T-helper 2 cell treated with Interferon-gamma antibody and Interleukin-4, amounts not matched to agents 5 μg/mL and 100 μg/mL, for 36 hours (primary cell): ENCODE results near the gene MLLT6.
"Not testable (repeated sequence)": the region's sequence is repeated elsewhere in the genome, so short reads cannot be mapped to it uniquely, and the experiment has no call there.

Source experiments
- DNase-seq: peaks from one replicate; pipeline ENCODE4 v3.0.0; 2021; ENCODE audit warnings: low spot score
- H3K27ac Mint-ChIP-seq: one replicate; pipeline ENCODE4 v1.8.0; 2021; ENCODE audit warnings: mild to moderate bottlenecking, mixed read lengths
- H3K27me3 Mint-ChIP-seq: one replicate; pipeline ENCODE4 v1.8.0; 2021; ENCODE audit warnings: low read depth, mixed read lengths
- H3K36me3 Mint-ChIP-seq: one replicate; pipeline ENCODE4 v1.8.0; 2021; ENCODE audit warnings: low read depth, mixed read lengths
- H3K4me1 Mint-ChIP-seq: one replicate; pipeline ENCODE4 v1.8.0; 2021; ENCODE audit warnings: low read depth, mixed read lengths
- H3K4me3 Mint-ChIP-seq: one replicate; pipeline ENCODE4 v1.8.0; 2022; ENCODE audit warnings: mild to moderate bottlenecking, moderate library complexity, mixed read lengths
- H3K9me3 Mint-ChIP-seq: one replicate; pipeline ENCODE4 v1.8.0; 2021; ENCODE audit warnings: mixed read lengths

MLLT6 gene

DNA sequence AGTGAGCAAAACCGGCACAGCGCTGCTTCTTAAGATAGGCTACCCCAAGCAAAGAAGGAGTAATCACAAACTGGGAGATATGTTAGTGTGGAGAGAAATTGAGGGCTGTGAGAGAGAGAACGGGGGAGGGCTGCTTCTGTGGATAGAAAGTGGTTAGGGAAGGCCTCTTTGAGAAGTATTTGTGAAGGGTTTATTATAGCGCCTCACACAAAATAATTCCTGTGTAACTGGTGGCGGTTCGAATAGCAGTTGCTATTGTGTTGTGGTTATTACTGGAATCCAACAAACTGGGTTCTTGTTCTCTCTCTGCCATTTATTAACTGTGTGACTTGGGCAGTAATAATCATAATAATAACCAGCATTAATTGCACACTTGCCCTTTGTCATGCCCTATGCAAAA is 15.9 kb downstream of the MLLT6 start:
- Mint-ChIP-seq H3K36me3 (peaks cover 45% of the 10 kb centered on the region), H3K27ac (no peak overlapping the region), H3K4me1 (peaks cover 9% of the 10 kb centered on the region), H3K27me3 (no peaks in the 10 kb centered on the region), H3K9me3 (no peaks in the 10 kb centered on the region), H3K4me3 (no peak overlapping the region)
- DNase-seq, result no peak

DNA sequence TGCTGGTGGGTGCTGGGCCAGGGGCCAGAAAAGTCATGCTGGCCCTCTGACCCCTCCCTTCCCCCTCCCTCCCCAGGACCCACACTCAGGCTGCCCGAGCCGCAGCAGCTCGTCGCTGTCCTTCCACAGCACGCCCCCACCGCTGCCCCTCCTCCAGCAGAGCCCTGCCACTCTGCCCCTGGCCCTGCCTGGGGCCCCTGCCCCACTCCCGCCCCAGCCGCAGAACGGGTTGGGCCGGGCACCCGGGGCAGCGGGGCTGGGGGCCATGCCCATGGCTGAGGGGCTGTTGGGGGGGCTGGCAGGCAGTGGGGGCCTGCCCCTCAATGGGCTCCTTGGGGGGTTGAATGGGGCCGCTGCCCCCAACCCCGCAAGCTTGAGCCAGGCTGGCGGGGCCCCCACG is 16.7 kb downstream of the MLLT6 start:
- Mint-ChIP-seq H3K27ac (no peak overlapping the region), H3K4me1 (peaks cover 13% of the 10 kb centered on the region), H3K4me3 (no peak overlapping the region), H3K9me3 (no peaks in the 10 kb centered on the region), H3K36me3 (peaks cover 43% of the 10 kb centered on the region), H3K27me3 (no peaks in the 10 kb centered on the region)
- DNase-seq, result no peak

DNA sequence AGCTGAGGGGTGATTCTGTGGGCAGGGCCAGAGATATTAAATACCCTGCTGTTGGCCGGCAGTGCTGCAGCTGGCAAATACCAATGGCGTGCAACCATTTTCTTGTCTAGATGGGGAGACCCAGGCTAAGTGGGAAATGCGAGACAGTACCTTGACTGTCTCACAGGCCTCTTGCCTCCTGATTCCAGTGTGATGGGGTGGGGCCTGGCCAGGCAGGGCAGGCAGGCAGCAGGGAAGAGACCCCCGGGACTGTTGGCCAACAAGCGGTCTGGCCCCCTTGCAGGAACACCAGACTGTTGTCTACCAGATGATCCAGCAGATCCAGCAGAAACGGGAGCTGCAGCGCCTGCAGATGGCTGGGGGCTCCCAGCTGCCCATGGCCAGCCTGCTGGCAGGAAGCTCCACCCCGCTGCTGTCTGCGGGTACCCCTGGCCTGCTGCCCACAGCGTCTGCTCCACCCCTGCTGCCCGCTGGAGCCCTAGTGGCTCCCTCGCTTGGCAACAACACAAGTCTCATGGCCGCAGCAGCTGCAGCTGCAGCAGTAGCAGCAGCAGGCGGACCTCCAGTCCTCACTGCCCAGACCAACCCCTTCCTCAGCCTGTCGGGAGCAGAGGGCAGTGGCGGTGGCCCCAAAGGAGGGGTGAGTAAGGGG is 19.4 kb downstream of the MLLT6 start:
- DNase-seq, result no peak
- Mint-ChIP-seq H3K27me3 (no peaks in the 10 kb centered on the region), H3K4me3 (no peak overlapping the region), H3K4me1 (peaks cover 35% of the 10 kb centered on the region), H3K36me3 (peaks cover 38% of the 10 kb centered on the region), H3K9me3 (no peaks in the 10 kb centered on the region), H3K27ac (no peak overlapping the region)

DNA sequence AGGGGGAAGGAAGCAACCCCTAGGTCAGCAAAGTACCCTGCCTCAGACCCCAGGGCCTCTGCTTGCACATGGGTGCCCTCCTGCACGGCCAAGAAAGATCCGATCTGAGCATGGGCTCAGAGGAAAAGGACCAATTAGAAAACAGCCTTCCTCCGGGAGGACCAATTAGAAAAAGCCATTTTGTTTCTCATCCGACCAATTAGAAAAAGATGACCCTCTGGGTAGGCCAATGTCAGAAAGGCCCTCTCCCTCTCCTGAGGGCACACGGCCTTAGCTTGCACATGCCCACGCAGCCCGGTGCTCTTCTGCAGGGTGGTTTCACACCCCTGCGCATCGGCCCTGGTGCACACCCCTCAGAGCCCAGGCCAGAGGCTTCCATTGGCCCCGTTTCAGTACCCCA is 20.0 kb downstream of the MLLT6 start:
- no peaks in the 10 kb centered on the region for H3K27me3 Mint-ChIP-seq
- H3K4me1 Mint-ChIP-seq, result peaks cover 36% of the 10 kb centered on the region
- DNase-seq, result no peak
- H3K36me3 Mint-ChIP-seq, result peaks cover 36% of the 10 kb centered on the region
- H3K4me3 Mint-ChIP-seq, result no peak overlapping the region
- no peak overlapping the region for H3K27ac Mint-ChIP-seq
- H3K9me3 Mint-ChIP-seq, result no peaks in the 10 kb centered on the region

DNA sequence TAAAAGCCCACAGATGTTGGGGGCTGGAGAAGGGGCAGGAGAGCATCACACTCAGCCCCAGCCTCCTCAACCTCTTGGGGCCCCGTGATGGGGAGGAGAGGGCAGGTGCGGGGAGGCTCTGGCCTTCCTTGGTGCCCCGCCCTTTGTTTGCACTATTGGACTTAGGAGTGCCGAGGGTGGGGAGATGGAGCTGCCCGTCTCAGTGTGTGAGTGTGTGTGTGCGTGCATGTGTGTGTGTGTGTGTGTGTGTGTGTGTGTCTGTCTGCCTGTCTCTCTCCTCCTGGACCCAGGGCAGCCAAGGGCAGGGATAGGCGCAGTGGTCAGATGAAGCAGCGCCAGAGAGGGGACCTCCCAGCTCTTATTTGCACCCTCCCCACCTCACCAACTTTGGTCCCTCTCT is 21.1 kb downstream of the MLLT6 start:
- H3K9me3 Mint-ChIP-seq, H3K27me3 Mint-ChIP-seq, DNase-seq, H3K4me3 Mint-ChIP-seq: not testable (repeated sequence)
- H3K27ac Mint-ChIP-seq, result peak overlapping the region; percentile 55
- peaks cover 34% of the 10 kb centered on the region for H3K36me3 Mint-ChIP-seq
- peaks cover 39% of the 10 kb centered on the region for H3K4me1 Mint-ChIP-seq

DNA sequence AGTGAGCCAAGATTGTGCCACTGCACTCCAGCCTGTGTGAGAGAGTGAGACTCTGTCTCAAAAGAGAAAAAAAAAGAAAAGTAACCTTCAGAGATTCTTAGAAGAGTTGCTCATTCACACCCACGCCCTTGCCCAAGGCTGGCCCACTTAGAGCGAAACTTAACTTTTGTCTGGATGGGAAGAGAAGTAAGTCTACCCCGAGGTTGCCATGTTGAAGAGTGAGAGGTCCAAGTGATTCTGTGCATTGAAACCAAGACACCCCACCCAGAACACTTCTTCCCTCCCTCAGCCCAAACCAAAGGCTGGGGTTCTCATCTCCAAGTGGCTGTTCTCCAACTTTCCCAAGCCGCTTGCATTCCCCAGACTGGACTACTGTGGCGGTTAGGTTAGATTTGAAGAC is 22.7 kb downstream of the MLLT6 start:
- Mint-ChIP-seq H3K9me3 (no peaks in the 10 kb centered on the region), H3K36me3 (peaks cover 30% of the 10 kb centered on the region), H3K27ac (peak overlapping the region; percentile 85), H3K4me3 (peak overlapping the region; percentile 82), H3K4me1 (peaks cover 49% of the 10 kb centered on the region), H3K27me3 (no peaks in the 10 kb centered on the region)
- DNase-seq, result peak; percentile 85

DNA sequence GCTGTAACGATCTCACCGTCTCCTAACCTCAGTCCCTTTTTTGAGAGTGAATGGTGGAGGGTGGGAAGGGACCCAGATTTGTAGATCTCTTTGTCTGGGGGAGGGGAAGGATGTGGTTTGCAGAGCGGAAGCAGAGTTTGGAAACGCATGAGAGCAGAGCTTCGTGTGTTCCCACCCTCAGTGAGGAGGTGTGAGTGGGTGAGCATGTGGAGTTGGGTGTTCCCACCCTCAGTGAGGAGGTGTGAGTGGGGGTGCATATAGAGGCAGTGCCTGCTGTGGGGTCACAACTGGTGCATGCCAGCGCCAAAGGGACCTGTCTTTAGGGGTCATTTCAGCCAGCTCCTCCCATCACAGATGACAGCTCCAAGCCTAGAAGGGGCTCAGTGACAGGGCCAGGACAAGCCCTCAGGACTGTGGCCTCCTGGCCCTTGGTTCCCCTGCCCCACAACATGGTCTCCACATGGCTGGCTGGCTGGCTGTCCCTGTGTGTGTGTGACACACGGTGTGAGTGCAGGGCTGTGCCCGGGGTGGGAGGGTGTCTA is 23.3 kb downstream of the MLLT6 start:
- H3K4me1 Mint-ChIP-seq, result peaks cover 47% of the 10 kb centered on the region

DNA sequence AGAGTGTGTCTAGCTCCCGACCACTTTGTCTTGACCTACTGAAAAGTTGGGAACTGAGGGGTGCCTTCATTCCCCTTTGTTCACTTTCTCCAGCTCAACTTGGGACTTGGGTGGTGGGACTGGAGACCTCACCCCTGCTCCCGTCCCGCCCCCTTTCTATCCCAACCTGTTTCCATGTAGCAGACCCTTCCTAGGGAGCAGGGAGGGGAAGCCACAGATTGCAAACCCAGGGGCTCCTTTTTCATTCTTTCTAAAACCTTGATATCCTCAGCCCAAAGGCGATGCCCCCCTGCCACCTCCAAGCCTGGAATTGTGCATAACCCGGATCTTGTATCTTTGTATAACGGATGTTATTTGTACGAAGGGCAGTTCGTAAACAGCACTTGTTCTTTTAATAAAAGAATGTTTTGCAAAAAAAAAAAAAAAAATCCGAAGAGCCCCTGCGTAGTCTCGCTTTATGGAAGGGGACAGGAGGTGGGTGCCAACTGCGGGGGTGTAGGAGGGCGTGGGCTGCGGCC is 24.4 kb downstream of the MLLT6 start:
- Mint-ChIP-seq H3K36me3 (peaks cover 29% of the 10 kb centered on the region), H3K27ac (peak overlapping the region; percentile 76), H3K9me3 (no peaks in the 10 kb centered on the region), H3K27me3 (no peaks in the 10 kb centered on the region), H3K4me3 (peak overlapping the region; percentile 82), H3K4me1 (peaks cover 55% of the 10 kb centered on the region)
- no peak for DNase-seq

More for the DNA sequence above, 23.3 kb downstream of the MLLT6 start:
- Mint-ChIP-seq H3K27ac (peak overlapping the region; percentile 85), H3K4me3 (peak overlapping the region; percentile 82), H3K27me3 (no peaks in the 10 kb centered on the region), H3K36me3 (peaks cover 26% of the 10 kb centered on the region), H3K9me3 (no peaks in the 10 kb centered on the region)
- DNase-seq, result peak; percentile 66

DNA sequence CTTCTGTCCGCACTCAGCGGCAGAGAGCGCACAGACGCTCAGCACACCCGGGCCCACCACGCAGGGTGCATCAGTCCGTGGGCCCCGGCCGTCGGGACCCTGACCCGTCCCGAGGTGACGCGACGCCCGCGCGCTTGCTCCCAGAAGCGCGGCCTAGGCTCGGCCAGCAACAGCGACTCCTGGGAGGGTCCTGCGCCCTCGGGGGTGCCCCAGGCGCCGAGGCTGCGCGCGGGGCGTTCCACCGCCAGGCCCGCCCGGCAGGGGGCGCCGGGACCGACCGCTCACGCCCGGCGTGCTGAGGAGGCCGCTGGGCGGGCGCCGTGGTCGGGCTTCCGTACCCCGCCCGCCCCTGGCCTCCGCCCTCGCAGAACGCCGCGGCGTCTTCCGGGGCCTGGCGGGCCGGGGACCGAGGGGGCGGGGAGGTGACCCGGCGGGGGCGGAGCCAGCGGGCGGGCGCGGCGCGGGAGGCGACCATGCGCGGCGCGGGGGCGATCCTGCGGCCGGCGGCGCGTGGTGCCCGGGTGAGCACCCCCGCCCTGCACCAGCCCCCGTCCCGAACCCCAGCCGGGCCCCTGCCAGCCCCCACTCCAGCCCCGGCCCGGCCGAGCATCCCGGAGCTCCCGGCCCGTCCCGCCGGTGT is 24.9 kb downstream of the MLLT6 start, which contains the start of gene CISD3:
Gene CISD3 (plus strand): TSS at position 456 of the 640 bp plus-strand sequence. CDS start 18 bp downstream, at position 474.
- Mint-ChIP-seq H3K27me3 (no peaks in the 10 kb centered on the region), H3K4me3 (peak within 1 kb of the TSS; percentile 96), H3K27ac (peak within 1 kb of the TSS; percentile 95), H3K36me3 (peaks cover 30% of the 10 kb centered on the region), H3K4me1 (peaks cover 56% of the 10 kb centered on the region), H3K9me3 (no peaks in the 10 kb centered on the region)
- peak; percentile 88 for DNase-seq

DNA sequence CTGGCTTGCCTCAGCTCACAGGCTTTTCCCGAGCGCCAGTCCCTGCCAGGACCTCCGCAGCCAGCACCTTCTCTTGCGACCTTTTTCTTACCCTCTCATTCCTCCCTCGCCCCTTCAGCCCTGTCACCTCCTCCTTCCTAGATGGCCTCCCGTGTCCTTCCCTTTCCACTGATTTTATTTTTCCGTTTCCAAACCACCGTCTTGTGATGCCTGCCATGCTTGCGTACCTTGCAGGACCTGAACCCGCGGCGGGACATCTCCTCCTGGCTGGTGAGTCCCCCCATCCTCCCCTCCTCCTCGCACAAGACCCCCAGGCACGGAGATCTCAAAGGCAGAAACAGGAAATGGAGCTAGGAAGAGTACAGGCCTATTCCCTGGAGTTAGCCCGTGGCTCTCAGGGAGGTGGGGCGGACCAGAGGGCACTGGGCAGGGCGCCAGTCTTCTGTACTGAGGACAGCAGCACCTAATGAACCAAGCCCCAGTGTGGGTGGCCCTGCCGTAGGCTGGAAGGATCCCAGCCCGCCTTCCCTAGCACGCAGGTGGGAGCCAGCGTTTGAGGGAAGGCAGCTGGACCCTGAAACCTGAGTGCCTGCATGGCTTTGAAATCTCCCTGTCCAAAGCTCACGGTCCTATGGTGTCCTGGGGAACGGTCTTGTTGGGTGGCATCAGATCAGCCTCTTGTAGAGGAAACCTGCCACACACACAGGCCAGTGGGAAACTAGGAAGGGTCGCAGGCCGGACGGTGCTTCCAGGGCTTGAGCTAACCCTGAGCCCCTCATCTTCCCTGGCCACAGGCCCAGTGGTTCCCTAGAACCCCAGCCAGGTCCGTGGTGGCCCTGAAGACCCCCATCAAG is 25.7 kb downstream of the MLLT6 start:
- peaks cover 26% of the 10 kb centered on the region for H3K36me3 Mint-ChIP-seq
- peak overlapping the region; percentile 96 for H3K4me3 Mint-ChIP-seq

DNA sequence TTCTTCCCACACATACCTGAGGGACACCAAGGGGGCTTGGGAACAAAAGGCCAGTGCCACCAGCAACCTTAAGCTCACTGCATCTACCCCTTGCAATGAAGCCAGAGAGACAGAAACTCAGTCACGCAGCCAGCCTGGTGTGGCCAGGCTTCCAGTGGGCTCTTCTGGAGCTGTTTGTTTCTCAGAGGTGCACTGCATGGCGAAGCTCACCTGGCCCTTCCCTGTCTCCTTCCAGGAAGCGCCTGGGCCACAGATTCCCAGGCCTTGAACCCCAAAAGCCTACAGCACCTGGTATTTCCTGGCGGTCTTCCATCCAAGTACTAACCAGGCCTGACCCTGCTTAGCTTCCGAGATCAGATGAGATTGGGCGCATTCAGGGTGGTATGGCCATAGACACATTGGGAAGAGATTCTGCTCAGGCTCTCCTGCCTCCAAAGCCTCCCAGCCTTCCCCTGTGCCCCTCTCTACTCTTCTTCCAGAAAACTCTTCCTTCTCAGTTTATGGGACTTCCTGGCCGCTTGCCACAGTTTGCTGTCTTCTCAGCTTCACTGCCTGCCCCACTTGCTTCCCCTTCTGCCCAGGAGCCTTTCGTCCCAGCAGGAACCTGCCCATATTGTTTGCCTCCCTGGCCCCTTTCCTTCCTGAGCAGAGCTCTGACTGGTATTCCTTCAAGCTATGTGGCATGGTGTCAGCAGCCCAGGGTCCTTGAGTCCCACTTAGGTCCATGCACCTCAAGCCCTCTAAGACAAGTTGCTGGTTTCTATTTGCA is 26.6 kb downstream of the MLLT6 start:
- no peak for DNase-seq
- Mint-ChIP-seq H3K36me3 (peaks cover 26% of the 10 kb centered on the region), H3K9me3 (no peaks in the 10 kb centered on the region), H3K4me1 (peaks cover 52% of the 10 kb centered on the region), H3K4me3 (peak overlapping the region; percentile 96), H3K27ac (peak overlapping the region; percentile 70), H3K27me3 (no peaks in the 10 kb centered on the region)

More for the DNA sequence above, 25.7 kb downstream of the MLLT6 start:
- DNase-seq, result no peak
- H3K9me3 Mint-ChIP-seq, result no peaks in the 10 kb centered on the region
- no peaks in the 10 kb centered on the region for H3K27me3 Mint-ChIP-seq
- H3K4me1 Mint-ChIP-seq, result peaks cover 56% of the 10 kb centered on the region
- H3K27ac Mint-ChIP-seq, result peak overlapping the region; percentile 95

DNA sequence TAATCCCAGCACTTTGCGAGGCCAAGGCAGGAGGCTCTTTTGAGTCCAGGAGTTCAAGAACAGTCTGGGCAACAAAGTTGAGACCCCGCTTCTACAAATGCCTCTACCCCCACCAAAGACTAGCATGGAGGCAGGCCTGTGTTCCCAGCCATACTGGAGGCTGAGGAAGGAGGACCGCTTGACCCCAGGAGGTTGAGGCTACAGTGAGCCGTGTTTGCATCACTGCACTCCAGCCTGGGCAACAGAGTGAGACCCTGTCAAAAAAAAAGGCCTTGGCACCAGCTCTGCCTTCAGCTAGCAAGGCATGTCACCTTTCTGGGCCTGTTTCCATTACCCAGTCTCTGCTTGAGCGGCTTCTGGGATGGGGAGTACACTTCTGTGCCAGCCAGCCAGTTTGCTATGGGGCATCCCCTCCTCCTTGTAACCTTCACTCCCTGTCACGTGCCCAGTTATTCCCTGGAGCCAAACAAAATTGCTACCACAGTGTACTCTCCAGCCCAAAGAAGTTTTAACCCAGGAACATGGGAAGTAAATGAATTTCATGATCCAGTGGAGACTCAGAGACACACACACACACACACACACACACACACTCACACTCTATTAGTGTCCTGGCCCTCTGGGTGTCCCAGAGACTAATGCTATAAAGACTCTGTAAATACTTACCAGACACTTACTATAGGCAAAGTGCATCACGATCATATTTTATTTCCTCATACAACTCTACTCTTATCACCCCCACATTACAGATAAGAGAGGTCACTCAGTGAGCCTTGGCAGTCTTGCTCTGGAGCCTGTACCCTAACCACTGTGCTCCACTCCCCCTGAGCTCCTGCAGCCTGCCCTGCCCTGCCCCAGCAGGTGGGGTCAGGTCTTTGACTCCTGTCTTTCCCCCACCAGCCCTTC is 27.6 kb downstream of the MLLT6 start:
- Mint-ChIP-seq H3K27ac (peak overlapping the region; percentile 70), H3K27me3 (no peaks in the 10 kb centered on the region), H3K4me1 (peaks cover 46% of the 10 kb centered on the region), H3K4me3 (peak overlapping the region; percentile 96), H3K36me3 (peaks cover 26% of the 10 kb centered on the region), H3K9me3 (no peaks in the 10 kb centered on the region)
- DNase-seq, result no peak
